Liver (tissue), 9 donors: ENCODE data around the gene TMEM176B. TPM values are rescaled to one million over a fixed set of nuclear protein-coding genes. Genes with fewer than 3 reads are reported as not detected.

Experiments used
- DNase-seq: peaks from one replicate; pipeline ENCODE4 v3.0.0-alpha.2; 2017; ENCODE audit warnings: low spot score
- H3K27ac ChIP-seq, 2 donors: one replicate each; pipeline ENCODE4 v1.7.0; 2013; ENCODE audit warnings: inconsistent platforms in 2 of 2, low read length in 2 of 2, control low read depth in 1 of 2, low read depth in 1 of 2, mild to moderate bottlenecking in 1 of 2
- H3K27me3 ChIP-seq, 4 donors: one replicate each; pipeline versions ENCODE4 v1.6.1 to v1.7.0; 2013; ENCODE audit warnings: low read length in 3 of 4, inconsistent platforms in 1 of 4, mild to moderate bottlenecking in 1 of 4, moderate library complexity in 1 of 4; ENCODE audit not compliant: control insufficient read depth in 4 of 4, insufficient read depth in 4 of 4
- H3K36me3 ChIP-seq, 4 donors: one replicate each; pipeline versions ENCODE4 v1.6.1 to v1.7.0; 2013; ENCODE audit warnings: low read length in 3 of 4, mild to moderate bottlenecking in 3 of 4, low read depth in 1 of 4, moderate library complexity in 1 of 4; ENCODE audit not compliant: control insufficient read depth in 4 of 4, insufficient read depth in 3 of 4
- H3K4me1 ChIP-seq, 4 donors: one replicate each; pipeline versions ENCODE4 v1.6.1 to v1.7.0; 2013; ENCODE audit warnings: low read length in 3 of 4, mild to moderate bottlenecking in 3 of 4, moderate library complexity in 1 of 4; ENCODE audit not compliant: control insufficient read depth in 4 of 4, insufficient read depth in 4 of 4
- H3K4me3 ChIP-seq, 3 donors: one replicate each; pipeline versions ENCODE4 v1.6.1 to v1.7.0; 2013; ENCODE audit warnings: low read length in 3 of 3, control low read depth in 1 of 3, low read depth in 1 of 3, mild to moderate bottlenecking in 1 of 3
- H3K9ac ChIP-seq, 2 donors: one replicate each; pipeline ENCODE4 v1.7.0; 2013; ENCODE audit warnings: low read length in 2 of 2, mild to moderate bottlenecking in 2 of 2, moderate library complexity in 2 of 2, control low read depth in 1 of 2, low read depth in 1 of 2
- H3K9me3 ChIP-seq, 4 donors: one replicate each; pipeline versions ENCODE4 v1.6.1 to v1.7.0; 2013; ENCODE audit warnings: low read length in 3 of 4; ENCODE audit not compliant: control insufficient read depth in 4 of 4
- CTCF ChIP-seq: fragments of 150-350 bp; IDR thresholded peaks from 2 replicates; pipeline ENCODE4 v1.5.1; 2017; ENCODE audit warnings: improper control_type of control experiment, low read depth, low read length; ENCODE audit not compliant: missing input control
- EGR1 ChIP-seq, 2 donors: IDR thresholded peaks; 2 replicates each; pipeline ENCODE4 v1.6.1; 2016 to 2018; ENCODE audit warnings: antibody characterized with exemption in 2 of 2, low read depth in 2 of 2
- FOXA1 ChIP-seq: IDR thresholded peaks from 2 replicates; pipeline ENCODE4 v1.6.1; 2016; ENCODE audit warnings: antibody characterized with exemption
- FOXA2 ChIP-seq: IDR thresholded peaks from 2 replicates; pipeline ENCODE4 v1.6.1; 2016; ENCODE audit warnings: antibody characterized with exemption
- GABPA ChIP-seq, 2 donors: IDR thresholded peaks in 1 of 2; conservative IDR thresholded peaks in 1 of 2; 2 replicates each; pipeline ENCODE4 v1.6.1; 2016; ENCODE audit warnings: antibody characterized with exemption in 2 of 2, mild to moderate bottlenecking in 1 of 2, moderate library complexity in 1 of 2
- HNF4A ChIP-seq, 2 donors: conservative IDR thresholded peaks; 2 replicates each; pipeline ENCODE4 v1.6.1; 2016; ENCODE audit warnings: antibody characterized with exemption in 2 of 2, mild to moderate bottlenecking in 2 of 2
- HNF4G ChIP-seq: IDR thresholded peaks from 2 replicates; pipeline ENCODE4 v1.6.1; 2016; ENCODE audit warnings: antibody characterized with exemption
- JUND ChIP-seq, 2 donors: IDR thresholded peaks; 2 replicates each; pipeline ENCODE4 v1.6.1; 2016; ENCODE audit warnings: antibody characterized with exemption in 2 of 2
- MAX ChIP-seq: IDR thresholded peaks from 2 replicates; pipeline ENCODE4 v1.6.1; 2016; ENCODE audit warnings: antibody characterized with exemption
- NR2F2 ChIP-seq: IDR thresholded peaks from 2 replicates; pipeline ENCODE4 v1.6.1; 2016; ENCODE audit warnings: antibody characterized with exemption
- RAD21 ChIP-seq, 2 donors: IDR thresholded peaks; 2 replicates each; pipeline ENCODE4 v1.6.1; 2016; ENCODE audit warnings: antibody characterized with exemption in 2 of 2, mild to moderate bottlenecking in 2 of 2
- REST ChIP-seq: IDR thresholded peaks from 2 replicates; pipeline ENCODE4 v1.6.1; 2016; ENCODE audit warnings: antibody characterized with exemption, mild to moderate bottlenecking
- RXRA ChIP-seq, 2 donors: IDR thresholded peaks; 2 replicates each; pipeline ENCODE4 v1.6.1; 2017 to 2018; ENCODE audit warnings: antibody characterized with exemption in 2 of 2, mild to moderate bottlenecking in 1 of 2
- SP1 ChIP-seq: IDR thresholded peaks from 2 replicates; pipeline ENCODE4 v1.6.1; 2018; ENCODE audit warnings: antibody characterized with exemption, mild to moderate bottlenecking
- TAF1 ChIP-seq: conservative IDR thresholded peaks from 2 replicates; pipeline ENCODE4 v1.6.1; 2016; ENCODE audit warnings: antibody characterized with exemption, mild to moderate bottlenecking
- YY1 ChIP-seq: IDR thresholded peaks from 2 replicates; pipeline ENCODE4 v1.6.1; 2016; ENCODE audit warnings: antibody characterized with exemption, mild to moderate bottlenecking
- ZBTB33 ChIP-seq: IDR thresholded peaks from 2 replicates; pipeline ENCODE4 v1.6.1; 2016; ENCODE audit warnings: antibody characterized with exemption
- WGBS: extraction: QIAGEN DNeasy Blood & Tissue Kit; methylation state at CpG from one replicate; pipeline ENCODE4 v1.1.7; 2013; 5-methylcytosine and 5-hydroxymethylcytosine counted together
- polyA plus RNA-seq, 2 donors: library from polyadenylated mRNA; stranded (reverse) in 1 of 2; unstranded in 1 of 2; fragments of 200-250 nt in 1 of 2; fragments of >200 nt in 1 of 2; fragmentation: Nextera tagmentation in 1 of 2; extraction: Ambion mirVana in 1 of 2; gene quantifications; one replicate each; pipeline versions ENCODE4 v1.2.1 to v1.2.3, GENCODE V29; 2013 to 2015
- total RNA-seq, 2 donors: library from RNA; depleted of rRNA; stranded (reverse); fragments of >200 nt; gene quantifications; one replicate each; pipeline ENCODE4 v1.2.3, GENCODE V29; 2014
- TF ChIP-seq, protein P1 (sequence below): IDR thresholded peaks from 2 replicates; pipeline ENCODE4 v1.6.1; 2016; ENCODE audit warnings: antibody characterized with exemption
- donor health status: healthy.
- donor health status: healthy.
- donor health status: healthy.
- donor health status: healthy.
- donor health status: healthy.

The TMEM176B gene
- total and polyA plus RNA-seq, 4 donors: 382 to 1,317 (median 999) TPM

- peak overlapping the region; percentile 82 to 87 for H3K27ac ChIP-seq
- no peaks in the 10 kb centered on the region for H3K9me3 ChIP-seq
- no peaks in the 10 kb centered on the region for H3K27me3 ChIP-seq
- H3K4me3 ChIP-seq: no peak overlapping the region
- peaks cover 5 to 48% (median 34%) of the 10 kb centered on the region in 4 donors for H3K4me1 ChIP-seq
- H3K9ac ChIP-seq: peak overlapping the region in 1 of 2 donors; percentile 33
- DNase-seq: no peak
- H3K36me3 ChIP-seq: peaks cover 6 to 24% (median 11%) of the 10 kb centered on the region in 4 donors
- TF ChIP-seq NR2F2: peak; percentile 45
- TF ChIP-seq HNF4G: no peak
- WGBS: 39% methylated on average over 10 of the region's 10 CpGs
Observed at GRCh38 chr7:150787321-150788281, 12.6 kb downstream of the TMEM176B start.

DNA sequence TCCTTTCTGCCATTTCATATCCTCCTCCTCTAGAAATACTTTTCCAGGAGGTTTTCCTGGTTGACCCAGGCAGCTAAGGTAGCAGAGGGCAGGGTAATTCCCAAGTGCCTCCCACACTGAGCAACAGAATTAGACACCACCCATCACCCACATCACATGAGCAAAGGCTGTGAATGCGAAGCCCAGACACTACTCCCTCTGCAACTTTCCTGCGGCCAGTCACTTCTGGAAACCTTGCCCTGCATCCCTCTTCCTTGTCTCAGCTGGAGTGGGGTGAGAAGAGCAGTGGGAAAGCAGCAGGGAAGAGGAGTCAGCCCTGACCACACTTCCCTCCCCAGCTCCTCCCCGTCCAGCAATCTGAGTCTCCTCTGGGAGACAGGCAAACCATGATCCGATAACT is 15.2 kb downstream of the TMEM176B start:
- no peaks in the 10 kb centered on the region for H3K27me3 ChIP-seq
- 23% methylated on average over 4 of the region's 4 CpGs for WGBS
- peak; percentile 39 for TF ChIP-seq TAF1
- no peak for TF ChIP-seq FOXA2
- no peak for TF ChIP-seq JUND (IDR thresholded peaks at IDR 0.05)
- TF ChIP-seq HNF4G: no peak
- TF ChIP-seq ZBTB33: no peak
- TF ChIP-seq RXRA (IDR thresholded peaks at IDR 0.05): peak in 1 of 2 donors; percentile 65
- TF ChIP-seq SP1: peak; percentile 22
- no peak for TF ChIP-seq CTCF
- peak; percentile 71 for TF ChIP-seq REST
- no peak for TF ChIP-seq GABPA (IDR thresholded peaks at IDR 0.05 in 1 of 2, conservative IDR thresholded peaks at IDR 0.05 in 1 of 2)
- peak; percentile 16 to 18 for TF ChIP-seq RAD21 (IDR thresholded peaks at IDR 0.05)
- TF ChIP-seq NR2F2: no peak
- TF ChIP-seq MAX: no peak
- no peak for TF ChIP-seq EGR1 (IDR thresholded peaks at IDR 0.05; ENCODE audit: low read depth in 2 of 2)
- TF ChIP-seq, protein P1, sequence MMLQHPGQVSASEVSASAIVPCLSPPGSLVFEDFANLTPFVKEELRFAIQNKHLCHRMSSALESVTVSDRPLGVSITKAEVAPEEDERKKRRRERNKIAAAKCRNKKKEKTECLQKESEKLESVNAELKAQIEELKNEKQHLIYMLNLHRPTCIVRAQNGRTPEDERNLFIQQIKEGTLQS: no peak
- peak in 1 of 2 donors; percentile 59 for TF ChIP-seq HNF4A (conservative IDR thresholded peaks at IDR 0.05)
- TF ChIP-seq YY1: no peak
- TF ChIP-seq FOXA1: no peak
- peak overlapping the region; percentile 18 to 73 for H3K9ac ChIP-seq
- no peak for DNase-seq
- H3K27ac ChIP-seq: peak overlapping the region; percentile 79 to 80
- H3K9me3 ChIP-seq: no peaks in the 10 kb centered on the region
- no peaks in the 10 kb centered on the region for H3K36me3 ChIP-seq
- peak overlapping the region; percentile 4 to 47 (median 32) for H3K4me3 ChIP-seq
- H3K4me1 ChIP-seq: peaks cover 12 to 60% (median 44%) of the 10 kb centered on the region in 4 donors
